Measurements from ENCODE around the gene HORMAD2.

Gene HORMAD2

DNA sequence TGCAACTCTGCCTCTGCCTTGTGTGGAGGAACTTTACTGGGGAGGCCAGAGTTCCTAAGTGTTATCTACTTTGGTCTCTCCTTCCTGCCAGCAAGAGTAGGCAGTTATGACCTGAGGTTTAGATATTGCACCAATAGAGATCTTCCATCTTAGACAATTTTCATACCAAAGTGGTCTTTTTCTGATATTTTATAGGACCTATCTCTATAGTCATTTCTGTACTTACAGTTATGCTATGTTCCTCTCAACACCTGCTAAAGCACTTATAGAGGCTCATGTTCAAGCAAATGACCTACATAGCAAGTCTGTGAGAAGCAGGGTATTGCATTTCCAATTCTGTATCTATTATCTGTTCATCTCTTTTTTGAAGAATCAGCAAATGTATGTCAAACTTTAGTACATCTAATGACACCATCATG, 80.8 kb downstream of the HORMAD2 start:
- DNase-seq (ENCODE audit: low read depth in 3 of 3), result no peak

DNA sequence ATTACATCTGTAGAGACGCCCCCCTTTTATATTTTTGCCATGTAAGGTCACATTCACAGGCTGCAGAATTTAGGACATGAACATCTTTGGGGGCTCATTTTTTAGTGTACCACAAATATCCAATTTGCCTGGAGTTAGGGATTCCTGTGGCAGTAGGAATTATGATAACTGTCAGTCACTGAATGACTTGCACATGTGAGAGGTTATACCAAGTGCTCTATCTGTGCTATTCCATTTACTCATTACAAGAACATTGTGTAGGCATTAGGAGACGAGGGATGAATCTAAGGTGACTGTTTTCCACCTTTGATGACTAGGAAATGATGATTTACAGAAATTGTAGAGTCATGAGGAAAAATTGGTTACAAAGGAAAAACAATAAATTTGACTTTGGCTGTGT, 87.0 kb downstream of the HORMAD2 start:
- DNase-seq (ENCODE audit: low read depth in 3 of 3), result no peak

DNA sequence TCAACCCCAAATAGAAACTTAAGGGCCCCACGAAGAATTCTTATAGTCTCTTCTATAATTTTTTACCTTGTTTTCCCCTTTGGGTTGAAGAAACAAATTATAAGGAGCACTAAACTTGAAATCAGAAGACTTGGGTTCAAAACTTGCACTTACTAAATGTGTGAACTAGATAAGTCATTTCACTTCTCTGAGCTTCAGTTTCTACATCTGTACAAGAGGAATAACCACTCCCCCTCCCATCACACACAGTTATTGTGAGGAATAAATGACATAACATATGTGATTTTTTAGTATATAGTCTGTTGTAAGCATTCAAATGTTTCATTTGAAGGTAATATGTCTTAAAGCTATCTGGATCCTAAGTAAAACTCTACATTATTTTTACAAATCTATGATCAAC, 87.5 kb downstream of the HORMAD2 start:
- no peak for DNase-seq (ENCODE audit: low read depth in 3 of 3)

DNA sequence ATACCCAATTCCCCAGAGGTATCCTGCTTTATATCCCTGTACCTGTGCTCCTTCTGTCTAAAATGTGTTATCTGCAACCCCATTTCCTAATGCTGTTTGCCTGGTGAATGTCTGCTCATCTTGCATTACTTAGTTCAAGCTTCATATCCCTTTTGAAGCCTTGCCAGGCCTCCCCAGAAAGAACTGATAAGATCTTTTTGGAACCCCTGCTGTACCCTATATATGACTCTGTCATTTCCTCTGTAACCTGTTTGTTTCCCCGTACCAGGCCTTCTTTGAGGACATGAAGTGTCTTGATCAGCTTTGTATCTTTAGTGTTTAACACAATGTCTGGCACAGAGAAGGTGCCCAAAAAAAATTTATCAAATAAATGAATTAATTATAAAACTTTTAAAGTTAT, 88.7 kb downstream of the HORMAD2 start:
- DNase-seq (ENCODE audit: low read depth in 3 of 3), result no peak

DNA sequence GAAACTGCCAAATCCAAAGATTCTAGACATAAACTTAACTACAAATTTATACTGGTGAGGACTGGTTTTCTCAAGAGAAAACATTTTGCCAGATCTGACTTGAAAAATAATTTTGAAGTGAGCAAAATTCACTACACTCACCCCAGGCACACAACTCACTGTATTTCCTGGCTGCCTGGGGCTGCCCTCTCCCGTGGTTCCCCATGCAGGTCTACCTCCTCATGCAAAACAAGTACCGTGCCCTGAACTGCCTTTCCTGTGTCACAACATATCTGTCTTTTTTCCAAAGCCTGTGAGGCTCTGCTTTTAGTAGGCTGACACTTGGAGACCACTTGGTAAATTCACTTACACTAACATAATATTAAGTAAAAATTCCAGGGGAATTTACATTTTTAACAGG, 89.9 kb downstream of the HORMAD2 start:
- DNase-seq (ENCODE audit: low read depth in 3 of 3), result no peak

DNA sequence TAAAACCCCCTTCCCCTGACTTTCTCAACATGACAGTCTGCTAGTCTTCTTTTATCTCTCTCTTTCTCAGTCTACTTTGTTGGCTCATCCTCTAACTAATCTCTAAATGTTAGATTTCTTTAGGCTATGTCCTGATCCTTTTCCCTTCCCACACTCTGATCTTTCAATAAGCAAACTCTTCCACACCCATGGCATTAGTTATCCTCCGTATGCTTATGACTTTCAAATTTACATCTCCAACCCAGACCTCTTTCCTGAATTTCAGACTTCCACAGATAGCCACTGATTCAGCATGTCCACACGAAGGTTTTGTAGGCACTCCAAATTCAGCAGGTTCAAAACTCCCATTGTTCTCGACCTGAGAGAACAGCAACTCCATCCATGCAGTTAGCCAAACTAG, 90.7 kb downstream of the HORMAD2 start:
- no peak for DNase-seq (ENCODE audit: low read depth in 3 of 3)

DNA sequence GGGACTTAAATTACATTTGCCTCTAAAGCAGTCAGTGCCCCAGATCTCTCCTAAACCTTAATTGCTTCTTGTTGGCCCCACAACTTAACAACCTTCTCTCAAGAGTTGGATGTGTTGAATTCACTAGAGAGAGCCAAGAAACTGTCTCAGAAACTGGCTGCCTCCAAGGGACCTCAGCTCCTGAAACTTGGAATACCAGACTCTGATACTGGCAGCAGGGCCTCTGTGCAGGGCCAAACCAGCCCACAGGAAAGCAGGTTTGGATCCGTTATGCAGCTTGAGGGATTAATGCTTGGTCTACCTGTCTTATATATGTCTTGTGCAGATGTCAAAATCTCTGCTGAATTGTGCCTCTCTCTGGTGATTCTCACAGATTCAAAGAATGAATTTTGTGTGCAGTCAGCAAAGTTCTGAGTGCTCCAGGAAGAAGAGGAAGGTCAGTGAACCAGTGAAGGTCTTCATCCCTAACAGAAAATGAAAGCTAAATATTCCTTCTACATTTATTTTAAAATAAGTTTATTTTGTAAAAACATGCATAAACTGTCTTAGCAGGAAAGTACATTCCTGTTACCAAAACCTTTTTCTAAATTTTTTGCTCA, 95.5 kb downstream of the HORMAD2 start:
- DNase-seq (ENCODE audit: low read depth in 3 of 3), result no peak

DNA sequence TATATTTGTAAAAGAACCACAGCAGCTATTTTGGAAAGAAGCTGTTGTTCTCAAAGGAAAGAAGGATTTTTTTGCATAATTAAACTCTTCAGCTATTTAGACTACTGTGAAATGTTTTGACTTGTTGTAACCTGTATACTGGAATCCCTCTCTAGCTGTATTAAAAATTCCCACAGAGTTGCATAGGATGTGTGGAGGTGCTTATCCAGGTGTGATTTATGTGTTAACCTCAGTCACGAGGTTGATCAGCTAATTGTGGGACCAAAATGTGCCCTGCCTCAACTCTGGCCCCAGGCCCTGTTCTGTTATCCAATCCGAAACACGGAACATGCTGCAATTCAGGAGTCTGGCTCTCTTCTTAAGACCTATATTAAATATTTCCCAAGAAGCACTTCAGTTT, 96.2 kb downstream of the HORMAD2 start:
- no peak for DNase-seq (ENCODE audit: low read depth in 3 of 3)

DNA sequence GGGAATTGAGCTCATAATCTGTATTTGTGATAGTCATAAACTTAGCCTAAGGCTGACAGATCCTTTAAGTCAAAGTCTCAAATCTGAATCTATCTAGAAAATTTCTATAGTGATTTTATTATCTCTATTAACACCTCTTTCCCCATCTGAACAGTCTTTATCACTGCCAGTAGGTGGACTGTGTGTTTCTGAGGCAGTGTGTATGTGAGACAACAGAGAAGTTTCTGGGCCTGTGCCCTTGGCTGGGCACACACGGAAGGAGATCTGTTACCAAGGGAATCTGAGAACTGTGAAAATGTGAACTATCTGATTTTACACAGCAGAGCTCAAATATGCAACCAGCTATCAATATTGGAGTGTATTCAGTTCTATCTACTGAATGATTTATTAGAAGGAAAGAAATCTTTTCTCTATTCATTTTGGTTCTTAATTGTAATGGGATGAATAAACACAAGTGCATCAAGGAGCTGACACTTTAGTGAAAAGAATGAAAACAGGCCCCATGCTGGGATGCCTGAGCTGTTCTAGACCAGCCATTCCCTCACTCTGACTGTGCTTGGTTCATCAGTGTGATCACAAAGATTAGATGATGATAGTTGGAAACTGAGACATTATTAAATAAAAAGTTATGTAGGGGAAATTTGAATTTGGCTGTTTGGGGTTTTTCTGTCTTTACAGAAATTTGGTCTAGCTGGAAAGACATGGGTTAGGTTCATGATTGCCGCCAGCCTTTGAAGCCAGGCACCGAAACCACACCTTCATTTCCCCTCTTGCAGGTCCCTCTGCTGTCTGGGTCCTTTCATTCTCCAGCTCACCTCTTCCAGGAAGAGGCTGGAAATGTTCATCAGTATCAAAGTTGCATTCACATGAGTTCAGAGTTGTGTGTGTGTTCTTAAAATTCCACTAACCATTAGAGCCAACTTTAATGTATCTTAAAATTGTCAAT, 98.2 kb downstream of the HORMAD2 start:
- DNase-seq (ENCODE audit: low read depth in 3 of 3), result peak; percentile 26 to 54 (median 43)

DNA sequence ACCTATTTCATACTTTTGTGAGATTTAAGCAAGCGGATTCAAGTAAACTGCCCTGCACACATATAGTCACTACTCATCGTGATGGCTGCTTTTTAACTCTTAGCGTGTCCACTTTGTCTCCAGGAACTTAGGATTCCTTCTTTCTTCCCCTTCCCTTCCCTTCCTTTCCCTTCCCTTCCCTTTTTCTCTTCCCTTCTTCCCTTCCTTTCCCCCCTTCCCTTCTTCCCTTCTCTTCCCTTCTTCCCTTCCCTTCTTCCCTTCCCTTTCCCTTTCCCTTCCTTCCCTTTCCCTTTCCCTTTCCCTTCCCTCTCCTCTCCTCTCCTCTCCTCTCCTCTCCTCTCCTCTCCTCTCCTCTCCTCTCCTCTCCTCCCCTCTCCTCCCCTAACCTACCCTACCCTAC, 100.4 kb downstream of the HORMAD2 start:
- no peak for DNase-seq (ENCODE audit: low read depth in 3 of 3)

DNA sequence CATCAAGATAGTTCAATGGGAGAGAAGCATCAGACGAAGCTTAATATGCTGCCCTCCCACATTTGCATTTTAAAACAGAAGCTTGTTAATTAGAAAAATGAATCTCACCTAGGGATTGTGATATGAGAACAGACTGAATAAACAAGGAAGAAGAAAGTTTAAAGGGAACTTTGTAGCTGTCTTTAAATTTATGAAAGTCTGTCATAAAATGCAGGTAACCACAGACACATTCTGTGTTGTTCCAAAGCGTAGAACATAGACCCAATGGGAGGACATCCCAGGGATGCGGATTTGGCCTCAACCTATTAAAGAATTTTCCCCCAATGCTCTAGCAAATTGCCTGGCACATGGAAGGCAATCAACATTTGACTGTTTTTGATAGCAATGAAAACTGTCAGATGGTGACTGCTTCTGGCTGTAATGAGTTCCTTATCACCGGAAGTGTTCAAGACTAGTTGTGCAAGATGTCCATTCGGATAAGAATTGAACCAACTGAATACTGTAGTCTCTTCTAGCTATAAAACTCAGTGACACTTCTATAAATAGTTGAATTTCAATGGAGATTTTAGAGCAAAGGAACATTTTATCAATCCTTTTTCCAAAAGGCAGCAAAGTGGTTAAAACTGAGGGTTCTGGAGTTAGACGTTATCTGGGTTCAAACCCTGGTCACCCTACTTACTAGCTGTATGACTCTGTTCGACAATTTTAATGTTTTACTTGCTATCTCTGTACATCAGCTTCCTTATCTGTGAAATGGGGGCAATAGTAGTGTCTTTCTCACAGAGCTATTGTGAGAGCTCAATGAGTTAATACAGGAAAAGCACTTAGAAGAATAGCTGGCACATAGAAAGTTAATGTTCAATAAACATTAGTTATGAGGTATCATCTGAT, 101.4 kb downstream of the HORMAD2 start:
- no peak for DNase-seq (ENCODE audit: low read depth in 3 of 3)

DNA sequence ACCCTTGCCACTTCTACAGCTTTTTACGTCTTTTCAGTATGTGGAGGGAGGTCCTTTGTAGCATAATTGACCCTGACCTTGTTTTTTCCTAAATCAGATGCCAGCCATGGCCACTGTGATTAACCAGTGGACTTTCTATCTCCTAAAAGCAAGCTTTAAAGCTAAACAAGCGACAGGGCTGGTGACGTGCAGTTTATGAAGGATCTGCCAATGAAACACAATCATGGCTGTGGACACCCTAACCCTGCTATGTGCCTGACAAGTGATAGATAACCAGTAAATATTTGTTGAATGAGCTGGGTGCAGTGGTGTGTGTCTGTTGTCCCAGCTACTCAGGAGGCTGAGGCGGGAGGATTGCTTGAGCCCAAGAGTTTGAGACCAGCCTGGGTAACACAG, 102.1 kb downstream of the HORMAD2 start:
- DNase-seq (ENCODE audit: low read depth in 3 of 3), result no peak

DNA sequence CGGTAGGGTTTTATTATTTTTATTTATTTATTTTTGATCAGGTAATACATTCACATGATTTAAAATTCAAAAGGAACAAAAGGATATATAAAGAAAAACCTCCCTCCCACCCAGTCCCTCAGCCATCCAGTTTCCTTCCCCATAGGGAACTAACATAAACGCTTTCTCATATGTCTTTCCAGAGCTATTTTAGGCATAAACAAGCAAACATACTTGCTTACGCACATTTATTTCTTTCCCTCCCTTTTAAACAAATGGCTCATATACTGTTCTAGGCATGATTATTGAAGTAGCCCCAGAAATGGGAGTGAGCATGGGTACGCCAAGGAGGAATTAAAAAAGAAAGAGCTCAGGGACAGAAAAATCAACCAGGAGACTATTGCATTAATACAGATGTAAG, 102.6 kb downstream of the HORMAD2 start:
- no peak for DNase-seq (ENCODE audit: low read depth in 3 of 3)

DNA sequence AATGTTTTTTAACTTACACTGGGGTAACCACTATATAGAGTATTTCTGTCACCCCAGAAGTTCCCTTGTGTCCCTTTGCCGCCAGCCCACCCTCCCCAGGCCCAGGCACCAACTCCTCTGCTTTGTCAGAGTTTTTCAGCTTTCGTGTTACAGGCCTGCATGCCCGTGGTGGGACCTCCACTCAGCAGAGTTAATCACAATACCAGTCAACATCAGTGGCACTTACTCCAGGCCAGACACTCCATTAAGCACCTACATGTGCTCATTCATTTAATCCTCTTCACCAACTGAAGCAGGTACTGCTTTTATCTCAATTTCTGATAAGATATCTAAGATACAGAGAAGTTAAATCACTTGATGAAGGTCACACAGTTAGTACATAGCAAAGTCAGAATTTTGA, 103.0 kb downstream of the HORMAD2 start:
- DNase-seq (ENCODE audit: low read depth in 3 of 3), result no peak

DNA sequence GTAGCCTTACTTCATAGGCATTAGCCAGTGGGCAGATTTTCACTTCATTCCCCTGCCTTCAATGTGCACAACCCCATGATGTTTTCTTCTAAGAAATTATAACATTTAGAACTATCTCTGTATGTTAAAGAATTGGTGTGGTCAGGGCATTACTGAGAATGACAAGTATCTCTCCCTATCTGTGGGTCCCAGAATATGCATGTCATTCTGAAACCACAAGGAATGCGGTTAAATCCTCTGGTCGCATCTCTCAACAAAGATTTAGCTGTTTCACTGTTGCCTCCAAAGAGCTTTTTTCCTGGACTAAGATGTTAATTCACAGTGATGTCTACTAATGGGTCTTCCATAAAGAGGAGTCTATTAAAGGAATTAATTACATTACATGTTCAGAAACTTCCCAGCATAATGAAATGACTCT, 103.6 kb downstream of the HORMAD2 start:
- DNase-seq (ENCODE audit: low read depth in 3 of 3), result no peak

DNA sequence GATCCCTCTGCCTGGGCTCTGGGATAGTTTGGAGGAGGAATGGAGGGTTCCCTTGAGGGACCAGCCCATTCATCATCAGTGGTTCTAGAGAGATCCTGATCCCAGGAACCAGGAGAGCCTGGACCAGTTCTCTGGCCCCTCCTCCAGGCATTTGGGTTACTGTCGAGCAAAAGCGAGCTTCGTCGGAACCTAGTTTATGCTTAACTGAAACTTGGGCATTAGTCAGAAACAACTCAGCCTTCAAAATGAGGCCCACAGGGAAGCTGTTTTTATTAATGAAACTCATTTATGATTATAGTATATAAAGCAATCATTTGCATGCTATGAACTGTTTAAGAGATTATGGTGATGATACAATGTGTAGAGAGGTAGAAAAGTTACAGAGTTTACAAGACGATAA, 104.9 kb downstream of the HORMAD2 start:
- no peak for DNase-seq (ENCODE audit: low read depth in 3 of 3)

DNA sequence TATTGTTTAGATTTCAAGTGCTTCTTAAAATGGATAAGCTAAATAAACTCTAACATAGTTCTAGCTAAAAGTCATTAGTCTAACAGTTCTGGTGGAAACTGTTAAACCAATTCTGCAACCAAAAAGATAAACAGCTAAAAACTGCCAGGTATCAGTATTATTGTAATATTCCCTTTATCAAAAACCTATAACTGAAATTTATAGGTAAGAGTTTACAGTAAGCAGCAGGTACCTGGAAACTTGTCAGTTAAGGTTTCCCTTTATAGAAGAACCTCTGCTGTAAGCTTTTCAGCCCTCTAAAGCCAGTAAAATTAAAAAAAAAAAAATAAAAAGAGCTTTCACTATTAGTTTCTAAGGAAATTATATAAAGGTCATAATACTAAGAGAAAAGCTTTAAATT, 105.3 kb downstream of the HORMAD2 start:
- DNase-seq (ENCODE audit: low read depth in 3 of 3), result no peak

DNA sequence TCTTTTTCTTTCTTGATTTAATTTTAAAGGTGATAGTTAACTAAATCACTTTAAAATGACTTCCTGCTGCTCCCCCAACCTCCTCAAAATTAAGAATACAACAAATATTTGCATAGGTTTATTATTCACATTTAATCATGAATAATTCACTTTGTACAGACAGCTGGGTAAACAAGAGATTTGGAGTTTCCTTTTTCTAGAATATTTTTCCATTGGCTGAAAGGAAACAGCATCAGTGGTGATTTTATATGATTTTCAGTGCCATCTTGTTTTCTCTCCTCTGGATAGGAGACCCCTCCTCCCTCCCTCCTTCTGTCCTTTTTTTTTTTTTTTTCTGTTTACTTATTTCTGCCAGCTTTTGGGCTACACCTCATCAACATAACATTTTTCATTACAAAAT, 105.8 kb downstream of the HORMAD2 start:
- no peak for DNase-seq (ENCODE audit: low read depth in 3 of 3)

DNA sequence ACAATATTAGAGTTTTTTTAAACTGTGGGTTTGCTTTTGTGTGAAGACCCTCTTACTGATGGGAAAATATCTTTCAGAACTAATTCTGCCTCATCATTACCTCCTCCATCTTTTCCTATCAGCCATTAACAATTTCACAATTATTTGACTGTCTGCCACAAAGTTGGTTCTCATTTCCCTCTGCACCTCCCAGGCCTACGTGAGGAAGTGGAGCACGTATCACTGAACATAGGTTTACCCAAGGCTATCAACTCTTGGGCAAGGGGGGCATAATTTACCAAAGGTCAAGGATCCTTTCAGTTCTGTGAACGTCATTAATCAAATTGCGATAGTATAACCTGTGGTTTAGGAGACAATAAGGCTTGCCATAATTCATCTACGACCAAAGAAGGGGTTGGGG, 106.2 kb downstream of the HORMAD2 start:
- DNase-seq (ENCODE audit: low read depth in 3 of 3), result no peak

DNA sequence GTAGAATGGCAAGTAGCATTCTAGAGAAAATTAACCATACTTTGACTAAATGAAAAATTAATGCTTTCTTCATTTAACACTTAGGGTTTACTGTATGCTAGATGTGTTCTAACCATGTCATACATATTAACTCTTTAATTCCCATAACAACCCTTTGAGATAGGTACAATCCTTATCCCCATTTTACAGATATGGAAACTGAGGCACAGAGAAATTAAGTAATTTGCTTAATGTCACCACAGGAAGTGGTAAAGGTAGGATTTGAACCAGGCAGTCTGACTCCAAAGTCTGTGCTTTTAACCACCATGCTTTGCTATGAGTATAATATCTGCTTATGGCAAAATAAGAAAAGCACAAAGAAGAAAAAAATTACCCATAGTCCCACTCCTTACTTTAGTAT, 106.8 kb downstream of the HORMAD2 start:
- DNase-seq (ENCODE audit: low read depth in 3 of 3), result no peak

DNA sequence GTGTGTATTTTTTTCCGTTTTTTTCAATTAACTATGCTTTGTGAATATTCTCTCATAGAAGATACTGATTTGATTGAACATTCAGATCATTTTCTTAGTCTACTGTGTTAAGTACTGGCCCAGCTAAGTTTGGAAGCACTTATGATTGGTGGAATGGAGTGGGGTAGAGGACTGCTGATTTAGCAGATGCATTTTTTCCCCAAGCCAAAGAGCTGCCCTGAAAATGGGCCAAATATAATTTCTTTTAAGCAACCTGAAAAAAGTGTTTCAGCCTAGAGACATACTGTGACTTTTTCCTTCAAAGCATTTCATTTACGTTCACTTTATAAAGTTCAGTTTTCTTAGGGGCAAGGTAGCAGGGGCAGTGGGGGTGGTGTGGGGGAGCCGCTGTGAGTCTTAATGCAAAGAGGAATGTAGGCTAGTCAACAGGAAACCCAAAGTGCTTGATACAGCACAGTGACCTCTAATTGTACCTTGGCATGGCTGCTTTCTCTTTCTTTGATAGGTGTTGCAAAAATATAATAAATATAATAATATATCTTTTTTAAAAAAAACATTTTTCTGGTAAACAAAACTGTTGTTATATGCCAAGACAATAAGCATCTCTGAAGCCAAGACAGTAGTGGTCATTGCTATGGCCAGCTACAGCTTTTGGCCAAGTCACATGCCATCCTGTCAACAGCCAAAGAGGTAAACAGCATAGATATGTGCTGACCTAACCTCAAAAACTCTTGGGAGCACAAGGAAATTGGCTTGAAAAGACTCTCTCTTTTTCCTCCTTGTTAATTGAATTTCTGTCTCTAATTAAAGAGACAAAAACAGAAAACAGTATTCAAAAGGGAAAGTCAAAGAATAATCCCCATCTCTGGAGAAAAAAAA, 107.5 kb downstream of the HORMAD2 start:
- no peak for DNase-seq (ENCODE audit: low read depth in 3 of 3)
